Measurements from ENCODE around the gene MFAP1.
A peak's percentile ranks its signal among the peaks of the same experiment; 100 is the strongest.

Gene MFAP1

GRCh38 chr15:43775411-43775965 is 49.0 kb downstream of the MFAP1 start:
- peak; percentile 89 for DNase-seq

GRCh38 chr15:43774062-43774461 is 50.4 kb downstream of the MFAP1 start:
- DNase-seq = no peak

GRCh38 chr15:43772624-43773023 is 51.9 kb downstream of the MFAP1 start:
- DNase-seq = no peak

- no peak for DNase-seq
These were observed 52.7 kb downstream of the MFAP1 start for GRCh38 chr15:43771816-43772215.

GRCh38 chr15:43769584-43770228 is 54.8 kb downstream of the MFAP1 start:
- DNase-seq = peak; percentile 77

- no peak for DNase-seq
These were observed 60.6 kb downstream of the MFAP1 start for GRCh38 chr15:43763819-43764446.

- no peak for DNase-seq
These were observed 61.7 kb downstream of the MFAP1 start for GRCh38 chr15:43762824-43763223.

All from islet precursor cell (in vitro differentiated cells).